OCI-LY3 (cell line): ENCODE data around the gene CENPL.

Source experiments
- EZH2phosphoT487 ChIP-seq: fragments of 200-600 bp; shearing (Covaris generic); IDR thresholded peaks from 2 replicates; pipeline ENCODE4 v1.6.1; 2018; ENCODE audit warnings: antibody characterized with exemption, mixed run types, low read depth
- TF ChIP-seq, protein P1 (sequence below): fragments of 200-600, 300-600 bp; sonication (generic); IDR thresholded peaks from 2 replicates; pipeline ENCODE4 v1.5.1; 2014; ENCODE audit warnings: antibody characterized with exemption, low read length, low read depth

DNA sequence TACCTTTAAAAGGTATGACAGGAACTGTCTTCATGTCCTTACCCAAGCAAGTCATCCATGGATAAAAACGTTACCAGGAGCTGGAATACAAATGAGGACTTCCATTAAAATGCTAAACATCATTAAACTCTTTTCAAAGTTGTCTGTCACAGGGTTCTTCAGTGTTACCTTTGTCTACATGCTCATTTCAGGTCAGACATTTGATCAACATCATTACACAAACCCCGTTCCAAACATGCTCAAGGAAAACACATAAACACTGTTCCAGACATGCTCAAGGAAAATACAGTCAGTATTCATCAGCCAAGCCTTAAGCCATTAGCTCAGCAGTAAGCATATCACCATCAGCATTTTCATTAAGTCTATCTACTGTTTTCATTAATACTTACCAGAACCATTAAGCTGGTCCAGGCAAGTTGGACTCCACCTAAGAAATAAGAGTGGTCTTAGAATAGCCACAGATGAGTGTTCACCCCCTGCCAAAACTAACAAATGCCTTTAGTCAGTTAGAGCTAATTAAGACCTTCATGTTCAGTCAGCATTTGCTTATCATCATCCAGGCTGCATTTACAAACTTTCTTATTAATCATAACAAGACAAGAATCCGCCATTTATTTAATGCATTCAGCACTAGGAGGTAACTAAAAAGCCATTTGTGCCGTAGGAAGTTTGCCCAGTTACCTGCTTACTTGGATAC is 40.9 kb upstream of the CENPL start:
- TF ChIP-seq, protein P1, sequence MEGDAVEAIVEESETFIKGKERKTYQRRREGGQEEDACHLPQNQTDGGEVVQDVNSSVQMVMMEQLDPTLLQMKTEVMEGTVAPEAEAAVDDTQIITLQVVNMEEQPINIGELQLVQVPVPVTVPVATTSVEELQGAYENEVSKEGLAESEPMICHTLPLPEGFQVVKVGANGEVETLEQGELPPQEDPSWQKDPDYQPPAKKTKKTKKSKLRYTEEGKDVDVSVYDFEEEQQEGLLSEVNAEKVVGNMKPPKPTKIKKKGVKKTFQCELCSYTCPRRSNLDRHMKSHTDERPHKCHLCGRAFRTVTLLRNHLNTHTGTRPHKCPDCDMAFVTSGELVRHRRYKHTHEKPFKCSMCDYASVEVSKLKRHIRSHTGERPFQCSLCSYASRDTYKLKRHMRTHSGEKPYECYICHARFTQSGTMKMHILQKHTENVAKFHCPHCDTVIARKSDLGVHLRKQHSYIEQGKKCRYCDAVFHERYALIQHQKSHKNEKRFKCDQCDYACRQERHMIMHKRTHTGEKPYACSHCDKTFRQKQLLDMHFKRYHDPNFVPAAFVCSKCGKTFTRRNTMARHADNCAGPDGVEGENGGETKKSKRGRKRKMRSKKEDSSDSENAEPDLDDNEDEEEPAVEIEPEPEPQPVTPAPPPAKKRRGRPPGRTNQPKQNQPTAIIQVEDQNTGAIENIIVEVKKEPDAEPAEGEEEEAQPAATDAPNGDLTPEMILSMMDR, result no peak
- no peak for TF ChIP-seq EZH2phosphoT487
